GM23248 (cell line): ENCODE measurements around the gene MFSD6.

Source experiments
- EZH2 ChIP-seq: fragments of 200-600 bp; sonication (generic); IDR thresholded peaks from 2 replicates; pipeline ENCODE4 v1.6.1; 2018; ENCODE audit warnings: antibody characterized with exemption, mild to moderate bottlenecking; ENCODE audit not compliant: insufficient read depth, poor library complexity, severe bottlenecking
- EZH2phosphoT487 ChIP-seq: fragments of 200-600 bp; sonication (generic); IDR thresholded peaks from 2 replicates; pipeline ENCODE4 v1.6.1; 2018; ENCODE audit warnings: antibody characterized with exemption, moderate library complexity, mild to moderate bottlenecking, low read depth; ENCODE audit not compliant: insufficient read depth

- TF ChIP-seq EZH2 (no peak), EZH2phosphoT487 (no peak)
Measured at GRCh38 chr2:190517468-190517867, 109.3 kb downstream of the MFSD6 start.
